ENCODE results near the gene VPS33B. TPM values are rescaled to one million over a fixed set of nuclear protein-coding genes. Genes with fewer than 3 reads are reported as not detected.
"Not testable (repeated sequence)": the region's sequence is repeated elsewhere in the genome, so short reads cannot be mapped to it uniquely, and the experiment has no call there.

The VPS33B gene
- total RNA-seq, 1 donor from 2014 or later: 22.4 TPM

DNA sequence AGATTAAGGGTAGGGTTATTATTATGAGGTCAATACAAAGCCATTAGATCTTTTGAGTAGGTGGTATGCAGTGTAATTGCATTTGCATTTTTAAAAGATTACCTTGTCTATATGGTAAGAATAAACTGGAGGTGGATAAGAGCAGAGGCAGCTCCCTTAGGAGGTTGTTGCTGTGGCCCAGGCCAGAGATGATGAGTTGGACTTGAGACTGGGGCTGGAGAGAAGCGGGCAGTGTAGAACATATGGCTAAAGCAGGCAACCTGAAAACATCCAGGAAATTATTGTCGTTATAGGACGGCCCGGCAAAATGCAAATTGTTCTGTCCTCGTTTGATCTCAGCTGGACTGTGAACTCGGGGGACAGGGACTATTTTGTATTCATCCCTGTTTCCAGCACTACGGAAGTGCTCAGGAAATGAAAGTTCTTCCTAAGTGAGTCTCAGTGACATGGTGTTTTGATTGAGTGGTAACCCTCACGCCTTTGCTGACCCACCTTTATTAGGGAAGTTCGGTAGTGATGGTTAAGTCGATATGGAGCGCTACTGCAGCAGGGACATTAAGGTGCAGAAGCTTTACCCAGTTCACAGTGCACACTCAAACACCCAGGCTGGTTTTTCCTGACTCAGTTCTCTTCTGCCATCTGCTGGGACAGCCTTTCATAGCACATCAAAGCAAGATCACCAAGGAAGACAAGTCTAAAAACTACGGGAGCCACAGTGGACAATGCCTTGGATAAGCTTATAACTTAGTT lies 27.2 kb upstream of the VPS33B start:
- H3K27me3 Mint-ChIP-seq (ENCODE audit: low read depth): peaks cover 30% of the 10 kb centered on the region
- H3K9me3 Mint-ChIP-seq: peaks cover 8% of the 10 kb centered on the region
- H3K27ac Mint-ChIP-seq: no peak overlapping the region
- DNase-seq (ENCODE audit: low spot score): peak; percentile 61
- no peak overlapping the region for H3K4me3 Mint-ChIP-seq (ENCODE audit: low read depth)
- peaks cover 20% of the 10 kb centered on the region for H3K4me1 Mint-ChIP-seq (ENCODE audit: low read depth)
- intact Hi-C loops (cut with micrococcal nuclease): loop anchor here (1.0 kb wide), 1 partner anchor 93 kb away; no protein-coding TSS in a partner anchor
- H3K36me3 Mint-ChIP-seq (ENCODE audit: low read depth): no peaks in the 10 kb centered on the region

DNA sequence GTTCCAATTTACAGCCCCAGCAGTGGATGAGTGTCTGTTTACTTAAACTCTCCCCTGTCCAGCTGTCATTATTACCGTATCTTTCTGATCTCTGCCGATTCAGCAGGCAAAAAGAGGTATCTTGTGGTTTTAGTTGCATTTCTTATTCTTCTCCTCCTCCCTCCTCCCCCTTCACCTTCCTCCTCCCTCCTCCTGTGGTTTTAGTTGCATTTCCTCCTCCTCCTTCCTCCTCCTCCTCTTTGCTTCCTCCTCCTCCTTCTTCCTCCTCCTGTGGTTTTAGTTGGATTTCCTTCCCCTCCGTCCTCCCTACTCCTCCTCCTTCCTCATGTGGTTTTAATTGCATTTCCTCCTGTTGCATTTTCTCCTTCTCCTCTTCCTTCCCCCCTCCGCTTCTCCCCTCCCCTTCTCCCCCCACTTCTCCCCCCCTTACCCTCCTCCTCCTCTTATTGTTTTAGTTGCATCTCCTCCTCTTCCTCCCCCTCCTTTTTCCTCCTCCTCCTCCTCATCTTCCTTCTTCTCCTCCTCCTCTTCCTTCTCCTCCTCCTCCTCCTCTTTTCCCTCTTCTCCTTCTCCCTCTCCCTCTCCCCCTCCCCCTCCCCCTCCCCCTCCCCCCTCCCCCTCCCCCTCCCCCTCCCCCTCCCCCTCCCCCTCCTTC lies 25.3 kb upstream of the VPS33B start:
- DNase-seq (ENCODE audit: low spot score): no peak

DNA sequence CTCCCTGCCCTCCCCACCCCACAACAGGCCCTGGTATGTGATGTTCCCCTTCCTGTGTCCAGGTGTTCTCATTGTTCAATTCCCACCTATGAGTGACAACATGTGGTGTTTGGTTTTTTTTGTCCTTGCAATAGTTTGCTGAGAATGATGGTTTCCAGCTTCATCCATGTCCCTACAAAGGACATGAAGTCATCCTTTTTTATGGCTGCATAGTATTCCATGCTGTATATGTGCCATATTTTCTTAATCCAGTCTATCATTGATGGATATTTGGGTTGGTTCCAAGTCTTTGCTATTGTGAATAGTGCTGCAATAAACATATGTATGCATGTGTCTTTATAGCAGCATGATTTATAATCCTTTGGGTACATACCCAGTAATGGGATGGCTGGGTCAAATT lies 23.7 kb upstream of the VPS33B start:
- DNase-seq (ENCODE audit: low spot score); H3K4me3 Mint-ChIP-seq (ENCODE audit: low read depth); H3K9me3 Mint-ChIP-seq; intact Hi-C loops (cut with micrococcal nuclease); H3K36me3 Mint-ChIP-seq (ENCODE audit: low read depth); H3K27ac Mint-ChIP-seq: not testable (repeated sequence)
- Mint-ChIP-seq H3K4me1 (ENCODE audit: low read depth) (peaks cover 20% of the 10 kb centered on the region), H3K27me3 (ENCODE audit: low read depth) (peaks cover 13% of the 10 kb centered on the region)

More for the DNA sequence above, 25.3 kb upstream of the VPS33B start:
- Mint-ChIP-seq H3K4me3 (ENCODE audit: low read depth) (no peak overlapping the region), H3K27ac (no peak overlapping the region), H3K36me3 (ENCODE audit: low read depth) (no peaks in the 10 kb centered on the region), H3K9me3 (peaks cover 8% of the 10 kb centered on the region), H3K4me1 (ENCODE audit: low read depth) (peaks cover 20% of the 10 kb centered on the region), H3K27me3 (ENCODE audit: low read depth) (peaks cover 21% of the 10 kb centered on the region)
- intact Hi-C loops (cut with micrococcal nuclease): no loop called here

DNA sequence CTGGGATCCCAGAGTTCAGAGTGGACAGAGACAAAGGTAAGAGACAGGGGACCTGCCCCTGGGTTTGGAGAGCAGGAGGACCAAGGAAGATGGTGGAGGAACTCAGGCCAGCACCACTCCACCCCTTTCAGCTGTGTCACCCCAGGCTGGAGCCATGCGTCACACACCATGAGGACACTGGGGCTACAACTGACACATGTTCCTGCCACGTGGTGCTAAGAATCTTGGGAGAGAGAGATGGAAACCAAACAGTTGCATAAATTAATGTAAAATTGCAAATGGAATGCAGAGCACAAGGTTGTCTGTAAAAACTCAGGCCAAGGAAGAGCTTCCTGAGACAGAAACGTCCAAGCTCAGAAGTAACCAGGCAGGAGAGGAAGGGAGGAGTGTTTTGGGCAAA lies 22.7 kb upstream of the VPS33B start:
- Mint-ChIP-seq H3K36me3 (ENCODE audit: low read depth) (no peaks in the 10 kb centered on the region), H3K27ac (no peak overlapping the region), H3K27me3 (ENCODE audit: low read depth) (peaks cover 13% of the 10 kb centered on the region), H3K4me1 (ENCODE audit: low read depth) (peaks cover 20% of the 10 kb centered on the region), H3K9me3 (peaks cover 8% of the 10 kb centered on the region), H3K4me3 (ENCODE audit: low read depth) (no peak overlapping the region)
- intact Hi-C loops (cut with micrococcal nuclease): no loop called here
- no peak for DNase-seq (ENCODE audit: low spot score)

DNA sequence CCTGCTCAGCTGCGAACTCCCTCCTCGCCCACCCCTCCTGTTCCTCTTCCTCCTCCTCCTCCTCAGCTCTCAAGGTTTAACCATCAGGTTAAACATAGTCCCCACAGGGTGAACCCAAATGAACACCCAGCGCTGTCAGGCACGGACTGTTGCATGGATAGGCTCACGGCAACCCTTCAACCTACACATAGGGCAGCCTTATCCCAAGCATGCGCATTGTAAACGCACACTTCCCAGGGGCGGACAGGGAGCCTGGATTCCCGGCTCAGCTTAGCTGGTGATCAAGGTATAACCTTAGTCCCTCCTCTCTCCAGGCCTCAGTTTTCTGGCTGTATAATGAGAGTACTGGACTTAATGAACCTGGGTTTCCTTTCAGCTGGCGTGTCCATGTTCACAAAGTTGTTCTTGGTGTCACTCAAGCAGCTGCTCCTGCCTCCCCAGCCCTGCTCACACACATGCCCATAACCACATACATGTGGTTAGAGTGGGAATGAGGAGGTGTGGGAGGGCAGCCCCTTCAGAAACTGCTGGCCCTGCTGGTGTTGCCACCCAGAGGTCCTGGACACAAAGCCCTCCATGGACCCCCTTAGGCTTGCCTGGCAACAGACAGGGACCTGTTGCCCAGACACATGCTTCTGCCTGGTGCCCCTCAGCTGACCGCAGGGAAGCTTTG lies 20.9 kb upstream of the VPS33B start:
- H3K9me3 Mint-ChIP-seq: peaks cover 8% of the 10 kb centered on the region
- intact Hi-C loops (cut with micrococcal nuclease): no loop called here
- peaks cover 13% of the 10 kb centered on the region for H3K4me1 Mint-ChIP-seq (ENCODE audit: low read depth)
- H3K27me3 Mint-ChIP-seq (ENCODE audit: low read depth): peaks cover 1% of the 10 kb centered on the region
- no peak overlapping the region for H3K4me3 Mint-ChIP-seq (ENCODE audit: low read depth)
- DNase-seq (ENCODE audit: low spot score): no peak
- no peaks in the 10 kb centered on the region for H3K36me3 Mint-ChIP-seq (ENCODE audit: low read depth)
- H3K27ac Mint-ChIP-seq: no peak overlapping the region

DNA sequence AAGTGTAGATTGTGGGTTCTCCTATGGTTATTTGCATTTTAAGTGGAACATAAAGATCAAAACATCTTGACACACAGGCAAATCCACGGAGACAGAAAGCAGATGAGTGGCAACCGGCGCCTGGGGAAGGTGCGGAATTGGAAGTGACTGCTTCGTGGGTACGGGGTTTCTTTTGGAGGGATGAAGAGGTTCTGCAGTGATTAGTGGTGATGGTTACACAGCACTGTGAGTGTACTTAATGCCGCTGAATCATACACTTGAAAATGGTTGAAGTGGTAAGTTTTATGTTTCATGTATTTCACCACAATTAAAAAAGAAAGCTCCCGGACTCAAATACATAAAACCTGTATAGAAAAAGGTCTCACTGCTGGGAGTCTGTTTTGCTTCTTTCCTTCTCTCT lies 18.5 kb upstream of the VPS33B start:
- intact Hi-C loops (cut with micrococcal nuclease): no loop called here
- no peak overlapping the region for H3K27ac Mint-ChIP-seq
- peaks cover 4% of the 10 kb centered on the region for H3K4me1 Mint-ChIP-seq (ENCODE audit: low read depth)
- H3K4me3 Mint-ChIP-seq (ENCODE audit: low read depth): no peak overlapping the region
- peaks cover 8% of the 10 kb centered on the region for H3K27me3 Mint-ChIP-seq (ENCODE audit: low read depth)
- DNase-seq (ENCODE audit: low spot score): no peak
- H3K9me3 Mint-ChIP-seq: peaks cover 4% of the 10 kb centered on the region
- H3K36me3 Mint-ChIP-seq (ENCODE audit: low read depth): no peaks in the 10 kb centered on the region

DNA sequence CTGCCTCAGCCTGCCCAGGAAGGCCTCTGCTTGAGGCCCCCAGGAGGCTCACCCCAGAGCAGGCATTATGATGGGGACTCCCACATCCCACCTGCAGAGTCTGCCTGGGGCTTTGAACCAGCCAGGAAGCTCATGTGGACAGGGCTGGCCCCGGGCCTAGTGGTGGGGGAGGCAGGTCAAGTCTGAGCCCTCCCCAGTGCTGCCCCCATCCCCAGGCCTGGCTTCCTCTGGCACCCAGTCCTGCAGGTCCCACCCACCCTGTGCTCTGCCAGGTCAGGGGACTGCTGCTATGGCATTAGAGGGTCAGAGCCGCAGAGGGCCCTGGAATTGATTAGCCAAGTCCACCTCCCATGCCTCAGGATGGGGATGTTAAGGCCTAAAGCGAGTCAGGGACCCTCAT lies 17.6 kb upstream of the VPS33B start:
- intact Hi-C loops (cut with micrococcal nuclease): no loop called here
- no peak overlapping the region for H3K4me3 Mint-ChIP-seq (ENCODE audit: low read depth)
- H3K27me3 Mint-ChIP-seq (ENCODE audit: low read depth): peaks cover 9% of the 10 kb centered on the region
- DNase-seq (ENCODE audit: low spot score): no peak
- no peaks in the 10 kb centered on the region for H3K9me3 Mint-ChIP-seq
- H3K27ac Mint-ChIP-seq: no peak overlapping the region
- H3K36me3 Mint-ChIP-seq (ENCODE audit: low read depth): no peaks in the 10 kb centered on the region
- peaks cover under 1% of the 10 kb centered on the region for H3K4me1 Mint-ChIP-seq (ENCODE audit: low read depth)

DNA sequence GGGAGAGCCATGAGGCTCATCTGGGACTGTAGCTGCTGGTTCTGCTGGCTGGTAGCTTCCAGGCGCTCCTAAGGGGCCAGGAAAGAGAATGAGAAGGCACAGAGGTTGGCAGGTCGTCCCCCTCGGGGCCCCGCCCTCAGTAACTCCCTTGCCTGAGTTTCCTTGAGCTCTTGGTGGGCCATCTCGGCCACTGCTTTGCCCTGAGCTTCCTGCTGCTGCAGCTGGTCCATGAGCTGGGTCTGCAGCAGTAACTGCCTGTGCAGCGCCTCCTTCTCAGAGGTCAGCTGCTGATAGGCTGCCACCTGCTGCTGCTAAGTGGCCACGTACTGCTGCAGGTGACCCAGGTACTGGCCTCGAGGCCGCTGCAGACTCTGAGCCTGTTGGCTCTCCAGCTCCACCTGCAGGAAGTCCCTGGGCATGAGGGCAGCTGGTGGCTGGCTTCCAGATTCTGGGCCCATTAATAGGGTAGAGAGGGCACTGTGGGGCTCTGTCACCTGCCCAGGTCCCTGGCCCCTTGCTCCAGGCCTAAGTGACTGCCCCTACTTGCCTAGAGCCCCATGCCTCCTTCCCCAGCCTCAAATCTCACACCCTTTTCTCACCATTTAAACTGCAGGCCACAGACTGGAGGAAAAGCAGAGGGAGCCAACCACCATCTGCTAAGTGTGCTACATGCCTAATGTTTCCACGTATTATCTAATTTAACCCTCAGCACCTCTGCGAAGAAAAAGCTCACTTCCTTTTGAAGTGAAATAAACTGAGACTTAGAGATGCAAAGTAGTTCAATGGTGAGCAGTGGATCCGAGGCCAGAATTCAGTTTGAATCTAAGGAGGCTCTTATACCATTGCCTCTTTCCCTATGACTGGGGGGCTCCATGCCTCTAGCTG lies 10.8 kb upstream of the VPS33B start:
- H3K27ac Mint-ChIP-seq: no peak overlapping the region
- intact Hi-C loops (cut with micrococcal nuclease): loop anchor here (5.0 kb wide), 1 partner anchor 76 kb away; no protein-coding TSS in a partner anchor
- H3K4me3 Mint-ChIP-seq (ENCODE audit: low read depth): no peak overlapping the region
- no peaks in the 10 kb centered on the region for H3K9me3 Mint-ChIP-seq
- peaks cover 10% of the 10 kb centered on the region for H3K27me3 Mint-ChIP-seq (ENCODE audit: low read depth)
- peak; percentile 53 for DNase-seq (ENCODE audit: low spot score)
- H3K36me3 Mint-ChIP-seq (ENCODE audit: low read depth): no peaks in the 10 kb centered on the region
- H3K4me1 Mint-ChIP-seq (ENCODE audit: low read depth): no peaks in the 10 kb centered on the region

DNA sequence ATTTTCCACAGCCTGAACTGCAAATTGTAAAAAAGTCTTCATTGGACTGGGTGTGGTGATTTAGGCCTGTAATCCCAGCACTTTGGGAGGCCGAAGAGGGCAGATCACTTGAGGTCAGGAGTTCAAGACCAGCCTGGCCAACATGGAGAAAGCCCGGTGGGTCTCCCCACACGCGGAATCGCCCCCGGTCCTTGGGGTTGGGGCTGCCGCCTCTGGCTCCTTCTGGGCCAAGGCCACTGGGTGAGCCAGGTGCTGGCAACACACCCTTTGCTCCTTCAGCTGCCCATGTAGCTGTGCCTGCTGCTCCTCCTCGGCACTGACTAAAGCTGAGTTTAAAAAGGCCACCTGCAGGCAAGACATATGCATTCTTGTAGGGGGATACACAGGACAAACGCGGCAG lies 9.4 kb upstream of the VPS33B start:
- Mint-ChIP-seq H3K27me3 (ENCODE audit: low read depth) (peaks cover 7% of the 10 kb centered on the region), H3K9me3 (no peaks in the 10 kb centered on the region), H3K4me3 (ENCODE audit: low read depth) (no peak overlapping the region), H3K27ac (no peak overlapping the region), H3K36me3 (ENCODE audit: low read depth) (no peaks in the 10 kb centered on the region), H3K4me1 (ENCODE audit: low read depth) (no peaks in the 10 kb centered on the region)
- no peak for DNase-seq (ENCODE audit: low spot score)
- intact Hi-C loops (cut with micrococcal nuclease): loop anchor here (5.0 kb wide), 1 partner anchor 74 kb away; no protein-coding TSS in a partner anchor

DNA sequence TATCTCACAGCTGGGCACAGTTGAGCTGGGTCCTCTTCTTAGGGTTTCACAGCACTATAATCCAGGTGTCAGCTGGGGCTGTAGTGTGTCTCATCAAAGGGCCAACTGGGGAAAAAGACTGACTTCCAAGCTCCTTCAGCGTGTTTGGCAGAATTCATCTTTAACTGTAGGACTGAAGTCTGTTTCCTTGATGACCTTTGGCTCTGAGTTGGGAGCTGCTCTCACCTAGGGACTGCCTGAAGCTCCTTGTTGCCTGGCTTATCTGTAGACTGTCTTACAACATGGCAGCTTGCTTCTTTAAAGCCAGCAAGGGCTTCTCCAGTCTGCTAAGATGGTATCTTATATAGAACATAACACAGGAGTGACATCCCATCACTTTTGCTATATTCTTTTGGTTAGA lies 5.3 kb upstream of the VPS33B start:
- H3K36me3 Mint-ChIP-seq (ENCODE audit: low read depth): no peaks in the 10 kb centered on the region
- peaks cover 3% of the 10 kb centered on the region for H3K4me1 Mint-ChIP-seq (ENCODE audit: low read depth)
- no peak overlapping the region for H3K27ac Mint-ChIP-seq
- no peak overlapping the region for H3K4me3 Mint-ChIP-seq (ENCODE audit: low read depth)
- no peaks in the 10 kb centered on the region for H3K9me3 Mint-ChIP-seq
- H3K27me3 Mint-ChIP-seq (ENCODE audit: low read depth): no peaks in the 10 kb centered on the region
- intact Hi-C loops (cut with micrococcal nuclease): no loop called here
- DNase-seq (ENCODE audit: low spot score): no peak

DNA sequence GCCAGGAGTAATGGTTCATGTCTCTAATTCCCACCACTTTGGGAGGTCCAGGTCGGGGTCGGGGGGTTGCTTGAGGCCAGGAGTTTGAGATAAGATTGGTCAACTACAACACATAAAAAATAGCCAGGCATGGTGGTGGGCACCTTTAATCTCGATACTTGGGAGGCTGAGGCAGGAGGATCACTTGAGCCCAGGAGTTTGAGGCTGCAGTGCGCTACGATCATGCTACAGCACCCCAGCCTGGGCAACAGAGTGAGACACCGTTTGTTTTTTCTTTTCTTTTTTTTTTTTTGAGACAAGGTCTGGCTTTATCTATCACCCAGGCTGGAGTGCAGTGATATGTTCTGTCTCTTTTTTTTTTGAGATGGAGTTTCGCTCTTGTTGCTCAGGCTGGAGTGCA lies 1.3 kb upstream of the VPS33B start:
- Mint-ChIP-seq H3K27me3 (ENCODE audit: low read depth) (no peaks in the 10 kb centered on the region), H3K36me3 (ENCODE audit: low read depth) (no peaks in the 10 kb centered on the region), H3K4me1 (ENCODE audit: low read depth) (peaks cover 18% of the 10 kb centered on the region), H3K27ac (no peak overlapping the region), H3K9me3 (no peaks in the 10 kb centered on the region), H3K4me3 (ENCODE audit: low read depth) (peak overlapping the region; percentile 26)
- intact Hi-C loops (cut with micrococcal nuclease): loop anchor here (2.0 kb wide), 1 partner anchor 29 kb away; the partner anchor contains the start of gene PRC1
- no peak for DNase-seq (ENCODE audit: low spot score)

DNA sequence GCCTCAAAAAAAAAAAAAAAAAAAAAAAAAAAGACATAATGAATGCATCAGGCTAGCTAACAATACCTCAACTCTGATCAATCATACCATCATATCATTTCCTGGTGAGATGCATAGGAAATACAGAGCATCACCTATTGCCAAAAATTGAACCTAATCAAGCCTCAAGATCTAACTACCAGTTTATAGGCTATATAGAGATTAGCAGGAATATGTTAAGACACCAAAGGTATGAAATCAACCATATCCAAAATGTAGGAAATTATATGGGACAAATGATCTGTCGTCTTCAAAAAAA lies 387 bp upstream of the VPS33B start:
- intact Hi-C loops (cut with micrococcal nuclease): loop anchor here (2.0 kb wide), 1 partner anchor 28 kb away; the partner anchor contains the start of gene PRC1
- peak overlapping the region; percentile 97 for H3K4me3 Mint-ChIP-seq (ENCODE audit: low read depth)
- no peak for DNase-seq (ENCODE audit: low spot score)
- H3K9me3 Mint-ChIP-seq: no peaks in the 10 kb centered on the region
- H3K27ac Mint-ChIP-seq: peak overlapping the region; percentile 87
- H3K27me3 Mint-ChIP-seq (ENCODE audit: low read depth): no peaks in the 10 kb centered on the region
- peaks cover 25% of the 10 kb centered on the region for H3K4me1 Mint-ChIP-seq (ENCODE audit: low read depth)
- no peaks in the 10 kb centered on the region for H3K36me3 Mint-ChIP-seq (ENCODE audit: low read depth)
